ENCODE data around the gene CELA2B.
A peak's percentile ranks its signal among the peaks of the same experiment; 100 is the strongest.

The CELA2B gene

GRCh38 chr1:15526490-15527339 lies 50.8 kb downstream of the CELA2B start, which contains the start of gene DNAJC16:
Gene DNAJC16, plus strand, starts transcription at chr1:15526848. Its CDS starts 2,258 bp downstream, at chr1:15529106.
- peak; percentile 87 to 93 (median 90) for DNase-seq

GRCh38 chr1:15531003-15531402 lies 55.1 kb downstream of the CELA2B start:
- DNase-seq, result no peak

GRCh38 chr1:15531682-15532081 lies 55.8 kb downstream of the CELA2B start:
- no peak for DNase-seq

DNA sequence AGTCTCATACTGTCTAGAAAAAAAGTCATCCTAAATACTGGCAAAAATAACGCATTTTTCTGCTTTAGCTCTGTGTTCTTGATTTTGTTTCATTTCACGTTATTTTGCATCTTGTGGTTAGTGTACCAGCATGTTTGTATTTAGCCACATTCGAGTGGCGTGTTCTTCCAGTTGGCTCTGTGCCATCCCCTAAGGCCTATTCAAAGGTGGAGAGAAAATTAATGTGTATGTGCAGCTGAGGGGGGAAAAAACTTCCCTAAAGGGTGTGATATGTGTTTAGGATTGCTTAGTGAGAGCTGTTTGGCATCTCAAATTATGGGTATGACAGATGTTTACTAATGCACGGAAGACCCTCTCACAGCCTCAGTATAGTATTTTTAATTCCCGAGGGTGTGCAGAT lies 62.9 kb downstream of the CELA2B start:
- no peak for DNase-seq

- no peak for DNase-seq
Observed at GRCh38 chr1:15540186-15540585, 64.3 kb downstream of the CELA2B start.

Measured in activated CD4-positive, CD25-positive, alpha-beta regulatory T cell (primary cell).